Ishikawa (cell line): ENCODE measurements around the gene TMEM52B.
A peak's percentile ranks its signal among the peaks of the same experiment; 100 is the strongest.

ENCODE experiments used
- CEBPB ChIP-seq: IDR thresholded peaks from 2 replicates; pipeline ENCODE4 v1.6.1; 2012
- EP300 ChIP-seq: IDR thresholded peaks from 2 replicates; pipeline ENCODE4 v1.6.1; 2012; ENCODE audit warnings: borderline replicate concordance
- FOXM1 ChIP-seq: IDR thresholded peaks from 2 replicates; pipeline ENCODE4 v1.6.1; 2012; ENCODE audit warnings: low read depth, borderline replicate concordance
- MAX ChIP-seq: IDR thresholded peaks from 2 replicates; pipeline ENCODE4 v1.6.1; 2012
- RAD21 ChIP-seq: IDR thresholded peaks from 2 replicates; pipeline ENCODE4 v1.6.1; 2012; ENCODE audit warnings: low read depth
- TCF12 ChIP-seq: IDR thresholded peaks from 2 replicates; pipeline ENCODE4 v1.6.1; 2012; ENCODE audit warnings: low read depth
- YY1 ChIP-seq: IDR thresholded peaks from 2 replicates; pipeline ENCODE4 v1.6.1; 2012; ENCODE audit warnings: low read depth
- ZBTB7A ChIP-seq: IDR thresholded peaks from 2 replicates; pipeline ENCODE4 v1.6.1; 2012; ENCODE audit warnings: low read depth
- TF ChIP-seq, protein P1 (sequence below): IDR thresholded peaks from 2 replicates; pipeline ENCODE4 v1.6.1; 2012
- TF ChIP-seq, protein P2 (sequence below): IDR thresholded peaks from 2 replicates; pipeline ENCODE4 v1.6.1; 2012; ENCODE audit warnings: low read depth, mild to moderate bottlenecking

TMEM52B gene

DNA sequence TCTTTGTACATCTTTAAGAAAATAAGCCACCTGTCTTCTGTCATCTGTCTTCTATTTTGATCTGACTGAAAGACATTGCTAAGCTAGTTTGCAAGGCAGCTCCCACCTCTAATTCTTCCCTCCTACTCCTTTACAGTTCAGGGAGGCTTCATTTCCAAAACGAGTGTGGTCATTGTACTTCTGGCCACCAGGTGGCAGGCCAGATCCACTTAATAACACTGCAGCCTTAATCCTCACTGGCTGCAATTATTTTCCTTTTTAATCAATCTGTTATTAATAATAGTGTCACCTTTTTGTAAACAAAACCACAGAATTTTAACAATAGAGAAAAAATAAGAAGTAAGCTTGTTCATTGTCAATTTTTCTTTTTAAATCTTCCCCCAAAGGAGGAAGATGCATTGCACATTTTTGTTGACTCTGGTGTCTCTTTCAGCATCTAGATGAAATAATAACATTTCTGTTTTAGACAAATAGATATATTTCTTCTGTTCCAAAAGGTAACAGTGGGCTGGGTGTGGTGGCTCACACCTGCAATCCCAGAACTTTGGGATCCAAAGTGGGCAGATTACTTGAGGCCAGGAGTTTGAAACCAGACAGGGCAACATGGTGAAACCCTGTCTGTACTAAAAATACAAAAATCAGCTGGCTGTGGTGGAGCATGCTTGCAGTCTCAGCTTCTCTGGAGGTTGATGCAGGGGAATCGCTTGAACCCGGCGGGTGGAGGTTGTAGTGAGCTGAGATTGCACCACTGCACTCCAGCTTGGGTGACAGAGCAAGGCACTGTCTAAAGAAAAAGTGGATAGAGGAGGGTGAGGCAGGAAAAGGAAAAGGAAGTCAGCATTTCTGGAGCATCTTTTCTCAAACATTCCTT, 57.2 kb downstream of the TMEM52B start:
- TF ChIP-seq, protein P1, sequence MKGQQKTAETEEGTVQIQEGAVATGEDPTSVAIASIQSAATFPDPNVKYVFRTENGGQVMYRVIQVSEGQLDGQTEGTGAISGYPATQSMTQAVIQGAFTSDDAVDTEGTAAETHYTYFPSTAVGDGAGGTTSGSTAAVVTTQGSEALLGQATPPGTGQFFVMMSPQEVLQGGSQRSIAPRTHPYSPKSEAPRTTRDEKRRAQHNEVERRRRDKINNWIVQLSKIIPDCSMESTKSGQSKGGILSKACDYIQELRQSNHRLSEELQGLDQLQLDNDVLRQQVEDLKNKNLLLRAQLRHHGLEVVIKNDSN: no peak
- peak; percentile 94 for TF ChIP-seq RAD21

GRCh38 chr12:10236720-10237119, 57.9 kb downstream of the TMEM52B start:
- no peak for TF ChIP-seq ZBTB7A
- TF ChIP-seq, protein P2, sequence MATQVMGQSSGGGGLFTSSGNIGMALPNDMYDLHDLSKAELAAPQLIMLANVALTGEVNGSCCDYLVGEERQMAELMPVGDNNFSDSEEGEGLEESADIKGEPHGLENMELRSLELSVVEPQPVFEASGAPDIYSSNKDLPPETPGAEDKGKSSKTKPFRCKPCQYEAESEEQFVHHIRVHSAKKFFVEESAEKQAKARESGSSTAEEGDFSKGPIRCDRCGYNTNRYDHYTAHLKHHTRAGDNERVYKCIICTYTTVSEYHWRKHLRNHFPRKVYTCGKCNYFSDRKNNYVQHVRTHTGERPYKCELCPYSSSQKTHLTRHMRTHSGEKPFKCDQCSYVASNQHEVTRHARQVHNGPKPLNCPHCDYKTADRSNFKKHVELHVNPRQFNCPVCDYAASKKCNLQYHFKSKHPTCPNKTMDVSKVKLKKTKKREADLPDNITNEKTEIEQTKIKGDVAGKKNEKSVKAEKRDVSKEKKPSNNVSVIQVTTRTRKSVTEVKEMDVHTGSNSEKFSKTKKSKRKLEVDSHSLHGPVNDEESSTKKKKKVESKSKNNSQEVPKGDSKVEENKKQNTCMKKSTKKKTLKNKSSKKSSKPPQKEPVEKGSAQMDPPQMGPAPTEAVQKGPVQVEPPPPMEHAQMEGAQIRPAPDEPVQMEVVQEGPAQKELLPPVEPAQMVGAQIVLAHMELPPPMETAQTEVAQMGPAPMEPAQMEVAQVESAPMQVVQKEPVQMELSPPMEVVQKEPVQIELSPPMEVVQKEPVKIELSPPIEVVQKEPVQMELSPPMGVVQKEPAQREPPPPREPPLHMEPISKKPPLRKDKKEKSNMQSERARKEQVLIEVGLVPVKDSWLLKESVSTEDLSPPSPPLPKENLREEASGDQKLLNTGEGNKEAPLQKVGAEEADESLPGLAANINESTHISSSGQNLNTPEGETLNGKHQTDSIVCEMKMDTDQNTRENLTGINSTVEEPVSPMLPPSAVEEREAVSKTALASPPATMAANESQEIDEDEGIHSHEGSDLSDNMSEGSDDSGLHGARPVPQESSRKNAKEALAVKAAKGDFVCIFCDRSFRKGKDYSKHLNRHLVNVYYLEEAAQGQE: no peak
- no peak for TF ChIP-seq MAX
- TF ChIP-seq CEBPB: no peak
- no peak for TF ChIP-seq EP300
- no peak for TF ChIP-seq FOXM1
- no peak for TF ChIP-seq YY1

- TF ChIP-seq EP300: no peak
Measured at GRCh38 chr12:10238526-10238925, 59.7 kb downstream of the TMEM52B start.

GRCh38 chr12:10241290-10241689, 62.5 kb downstream of the TMEM52B start:
- TF ChIP-seq TCF12 (no peak), EP300 (no peak), YY1 (no peak)
